Measurements from ENCODE around the gene PRKACG.

The PRKACG gene

DNA sequence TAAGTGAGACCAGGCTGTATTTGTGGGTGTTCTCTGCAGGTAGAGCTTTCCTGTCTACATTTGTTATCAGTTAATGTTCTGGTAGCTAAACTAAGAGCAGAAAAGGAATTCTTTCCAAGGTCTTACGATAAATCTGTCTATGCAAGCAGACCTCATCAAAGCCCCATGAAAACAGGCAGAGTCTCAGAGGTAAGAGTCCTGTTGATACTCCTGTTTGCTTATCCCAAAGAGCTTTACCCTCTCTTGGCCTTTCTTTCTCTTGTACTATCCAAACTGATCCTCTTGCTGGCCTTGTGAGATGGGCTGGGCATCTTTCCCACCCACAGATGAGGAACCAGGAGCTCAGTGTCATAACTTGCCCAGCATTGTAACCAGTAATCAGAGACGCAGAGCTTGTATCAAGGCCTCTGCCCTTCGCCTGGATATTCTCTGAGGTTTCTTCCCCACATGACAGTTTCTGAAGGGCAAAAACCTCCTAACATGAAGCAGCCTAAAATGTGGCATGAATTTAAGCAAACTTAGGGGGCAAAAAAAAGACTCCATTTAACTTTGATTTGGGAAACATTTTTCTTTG, 33.5 kb downstream of the PRKACG start:
- peak; percentile 55 for DNase-seq

DNA sequence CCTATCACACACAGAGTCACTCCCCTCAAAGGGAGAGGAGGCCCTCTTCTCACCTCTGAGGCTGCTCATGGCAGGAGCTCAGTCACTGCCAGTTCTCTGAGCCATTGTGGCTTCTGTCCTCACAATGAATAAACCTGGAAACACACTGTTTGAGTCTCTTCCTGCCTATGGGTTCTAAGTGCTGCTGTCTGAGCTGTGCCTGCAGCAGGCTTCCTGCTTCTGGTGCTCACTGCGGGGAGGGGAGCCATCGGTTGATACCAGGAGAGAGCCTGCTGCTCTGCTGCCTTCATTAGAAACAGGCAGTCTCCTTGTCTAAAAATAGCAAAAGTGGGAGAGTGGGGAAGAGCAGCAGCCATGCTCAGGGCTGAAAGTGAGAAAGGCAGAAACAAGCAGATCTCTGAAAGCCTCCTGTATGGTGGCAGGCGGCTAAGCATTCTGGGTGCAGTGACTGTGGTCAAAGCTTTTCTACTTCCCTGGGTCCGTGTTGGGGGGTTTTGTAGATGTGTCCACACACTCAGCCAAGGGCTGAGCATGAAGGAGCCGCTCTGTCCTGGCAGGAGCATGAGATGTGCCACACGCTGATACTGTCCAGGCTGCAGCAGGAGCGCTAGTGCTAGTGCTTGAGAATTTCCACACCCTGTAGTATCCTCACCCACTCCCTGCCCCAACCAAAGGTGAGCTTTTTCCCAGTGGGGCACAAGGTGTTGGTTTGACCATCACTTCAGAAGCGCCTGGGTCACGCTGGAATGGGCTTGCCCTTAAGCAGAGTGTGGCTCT, 34.2 kb downstream of the PRKACG start:
- peak; percentile 68 for DNase-seq

- no peak for DNase-seq
Observed at GRCh38 chr9:68978501-68978900, 35.4 kb downstream of the PRKACG start.

- DNase-seq, result peak; percentile 90
Observed at GRCh38 chr9:68978066-68978465, 35.8 kb downstream of the PRKACG start.

DNA sequence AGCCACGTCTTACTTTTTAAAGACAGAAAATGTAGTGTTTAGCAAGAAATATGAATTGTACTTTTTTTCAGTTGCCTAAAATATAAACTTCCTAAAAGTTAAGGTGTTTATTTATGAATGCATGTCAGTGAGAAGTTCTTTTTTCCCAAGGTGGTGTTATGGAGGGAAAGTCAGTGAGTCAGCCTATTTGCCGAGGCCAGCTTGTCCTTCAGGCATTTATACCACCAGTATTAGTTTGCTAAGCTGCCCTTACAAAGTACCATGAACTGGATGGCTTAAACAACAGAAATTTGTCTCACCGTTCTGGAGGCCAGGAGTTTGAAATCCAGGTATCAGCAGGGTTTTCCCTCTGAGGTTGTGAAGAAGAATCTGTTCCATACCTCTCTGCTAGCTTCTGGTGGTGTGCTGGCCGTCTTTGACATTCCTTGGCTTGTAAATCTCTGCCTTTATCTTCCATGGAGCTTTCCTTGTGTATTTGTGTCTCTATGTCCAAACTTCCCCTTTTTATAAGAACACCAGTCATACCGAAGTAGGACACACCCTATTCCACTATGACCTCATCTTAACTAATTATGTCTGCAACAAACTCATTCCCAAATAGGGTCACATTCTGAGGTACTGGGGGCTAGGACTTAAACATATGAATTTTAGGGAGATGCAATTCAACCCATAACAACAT, 38.4 kb downstream of the PRKACG start:
- peak; percentile 80 for DNase-seq

GRCh38 chr9:68974901-68975300, 39.0 kb downstream of the PRKACG start:
- DNase-seq, result peak; percentile 61

- DNase-seq, result no peak
Observed at GRCh38 chr9:68974431-68974830, 39.5 kb downstream of the PRKACG start.

- no peak for DNase-seq
Observed at GRCh38 chr9:68973619-68974018, 40.3 kb downstream of the PRKACG start.

- peak; percentile 49 for DNase-seq
Observed at GRCh38 chr9:68970151-68970550, 43.8 kb downstream of the PRKACG start.

DNA sequence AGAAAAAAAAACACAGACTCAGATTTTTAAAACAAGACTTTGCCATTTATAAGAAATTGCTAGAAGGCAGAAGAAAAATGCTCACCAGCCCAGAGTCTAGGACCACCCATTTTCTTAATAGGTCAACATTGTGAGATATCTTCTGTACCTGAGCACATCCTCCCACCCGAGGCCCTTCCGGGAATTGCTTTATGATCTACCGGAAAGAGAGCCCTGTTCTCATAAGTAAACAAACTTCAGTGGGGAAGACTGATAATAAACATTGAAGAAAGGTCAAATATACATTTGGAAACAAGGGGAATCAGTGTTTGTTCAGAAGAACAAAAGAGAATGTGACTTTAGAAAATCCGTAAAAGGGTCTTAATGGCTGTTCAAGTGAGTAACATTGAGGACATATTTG, 44.4 kb downstream of the PRKACG start:
- DNase-seq, result no peak

DNA sequence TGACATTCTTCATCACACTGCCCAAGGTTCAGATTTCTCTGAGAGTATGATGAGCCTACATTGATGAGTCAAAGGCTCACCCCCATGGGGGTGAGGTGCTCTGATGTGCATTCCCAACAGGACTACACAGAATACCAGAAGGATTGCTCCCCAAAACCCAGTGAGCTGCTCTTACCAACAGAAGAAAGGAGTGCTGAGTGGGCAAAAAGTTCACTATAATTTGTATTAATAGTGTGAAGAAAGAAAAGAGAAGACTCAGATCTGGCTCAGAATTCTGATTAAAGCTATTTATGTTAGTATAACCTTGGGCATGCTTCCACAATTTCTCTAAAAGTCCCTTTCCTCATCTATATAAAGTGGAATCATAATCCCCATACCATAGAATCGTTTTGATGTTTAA, 46.1 kb downstream of the PRKACG start:
- no peak for DNase-seq

- DNase-seq, result no peak
Observed at GRCh38 chr9:68966496-68966944, 47.4 kb downstream of the PRKACG start.

DNA sequence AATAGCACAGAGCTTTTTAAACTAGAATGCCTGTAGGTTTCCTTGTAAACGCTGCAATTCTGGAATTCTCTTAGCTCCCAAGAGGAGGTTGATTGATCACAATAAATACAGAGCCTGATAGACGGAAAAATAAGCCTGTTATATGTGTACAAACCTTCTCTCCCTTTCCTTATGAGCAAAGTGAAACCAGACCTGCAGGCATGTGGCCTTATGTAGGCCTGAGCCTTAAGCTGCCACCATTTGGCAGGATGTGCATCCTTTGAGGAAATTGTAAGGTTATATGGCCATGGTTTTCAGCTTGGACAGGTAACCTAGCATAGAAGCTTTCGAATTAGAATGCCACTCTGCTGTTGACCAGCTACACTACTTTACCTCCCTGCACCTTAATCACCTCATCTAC, 49.1 kb downstream of the PRKACG start:
- DNase-seq, result no peak

DNA sequence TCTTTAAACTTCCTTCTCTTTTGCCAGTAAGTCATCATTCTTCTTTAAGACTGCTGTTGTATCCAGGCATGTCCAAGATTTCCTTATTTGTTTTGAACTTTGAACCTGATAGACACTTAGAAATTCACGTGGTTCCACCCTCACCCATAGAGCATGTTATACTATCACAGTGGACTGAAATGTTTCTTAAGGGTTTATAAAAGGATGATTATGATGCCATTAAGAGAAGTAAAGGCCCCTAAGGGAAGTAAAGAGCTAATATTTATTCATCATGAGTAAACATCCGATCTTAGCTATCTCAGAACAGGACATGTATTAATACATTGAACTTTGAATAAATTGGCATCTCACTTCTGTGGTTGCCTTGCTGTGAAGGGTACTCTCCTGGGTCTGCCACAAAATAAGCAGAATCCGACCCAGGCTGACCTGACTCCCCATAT, 49.8 kb downstream of the PRKACG start:
- DNase-seq, result no peak

DNA sequence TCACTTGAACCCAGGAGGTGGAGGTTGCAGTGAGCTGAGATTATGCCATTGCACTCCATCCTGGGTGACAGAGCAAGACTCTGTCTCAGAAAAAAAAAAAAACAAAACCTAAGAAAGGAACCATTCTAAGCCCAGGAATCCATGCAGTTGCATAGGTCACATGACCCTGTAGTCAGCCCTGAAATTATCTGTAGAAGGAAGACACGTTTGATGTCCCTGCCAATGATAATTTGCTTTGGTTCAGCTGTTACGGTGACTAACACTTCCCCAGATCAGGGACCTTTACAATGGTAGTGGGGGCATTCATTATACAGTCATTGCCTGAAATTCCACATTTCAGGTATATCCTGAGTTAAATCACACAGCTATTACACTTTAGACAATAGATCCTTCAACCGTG, 50.5 kb downstream of the PRKACG start:
- no peak for DNase-seq

All from hematopoietic multipotent progenitor cell treated with erythropoietin and hydrocortisone succinate and interleukin-3 and kit ligand, for 4 days (in vitro differentiated cells).